Glutamatergic neuron (in vitro differentiated cells): ENCODE results near the gene ABTB2. TPM values are rescaled to one million over a fixed set of nuclear protein-coding genes. Genes with fewer than 3 reads are reported as not detected.

Experiments used
- DNase-seq: peaks from one replicate; pipeline ENCODE4 v3.0.0; 2022
- H3K27ac Mint-ChIP-seq: one replicate; pipeline ENCODE4 v1.8.0; 2020; ENCODE audit warnings: mild to moderate bottlenecking, mixed read lengths, inconsistent platforms; ENCODE audit not compliant: unreplicated experiment
- H3K27me3 Mint-ChIP-seq: one replicate; pipeline ENCODE4 v1.8.0; 2020; ENCODE audit warnings: mild to moderate bottlenecking, moderate library complexity, mixed read lengths, inconsistent platforms; ENCODE audit not compliant: unreplicated experiment
- H3K36me3 Mint-ChIP-seq: one replicate; pipeline ENCODE4 v1.8.0; 2020; ENCODE audit warnings: mild to moderate bottlenecking, mixed read lengths, inconsistent platforms; ENCODE audit not compliant: unreplicated experiment
- H3K4me1 Mint-ChIP-seq: one replicate; pipeline ENCODE4 v1.8.0; 2020; ENCODE audit warnings: mild to moderate bottlenecking, low read depth, mixed read lengths, inconsistent platforms; ENCODE audit not compliant: unreplicated experiment
- H3K4me3 Mint-ChIP-seq: one replicate; pipeline ENCODE4 v1.8.0; 2020; ENCODE audit warnings: mild to moderate bottlenecking, mixed read lengths, inconsistent platforms; ENCODE audit not compliant: unreplicated experiment
- H3K9me3 Mint-ChIP-seq: one replicate; pipeline ENCODE4 v1.8.0; 2020; ENCODE audit warnings: mild to moderate bottlenecking, moderate library complexity, mixed read lengths, inconsistent platforms; ENCODE audit not compliant: unreplicated experiment
- total RNA-seq: library from RNA; stranded (reverse); fragmentation: NEBNext Ultra II Directional; extraction: Animal tissue kit (Norgen Biotek cat#: 25700); gene quantifications from one replicate; pipeline ENCODE4 v1.2.1, GENCODE V29; 2021; ENCODE audit not compliant: unreplicated experiment
- TF ChIP-seq, protein P1 (sequence below): fragments of 200-600 bp; sonication (generic); IDR thresholded peaks from one replicate; pipeline ENCODE4 v1.5.0; 2021; ENCODE audit not compliant: partially characterized antibody, unreplicated experiment

ABTB2 gene
- total RNA-seq, 1 donor from 2014 or later = 9.3 TPM

- TF ChIP-seq, protein P1, sequence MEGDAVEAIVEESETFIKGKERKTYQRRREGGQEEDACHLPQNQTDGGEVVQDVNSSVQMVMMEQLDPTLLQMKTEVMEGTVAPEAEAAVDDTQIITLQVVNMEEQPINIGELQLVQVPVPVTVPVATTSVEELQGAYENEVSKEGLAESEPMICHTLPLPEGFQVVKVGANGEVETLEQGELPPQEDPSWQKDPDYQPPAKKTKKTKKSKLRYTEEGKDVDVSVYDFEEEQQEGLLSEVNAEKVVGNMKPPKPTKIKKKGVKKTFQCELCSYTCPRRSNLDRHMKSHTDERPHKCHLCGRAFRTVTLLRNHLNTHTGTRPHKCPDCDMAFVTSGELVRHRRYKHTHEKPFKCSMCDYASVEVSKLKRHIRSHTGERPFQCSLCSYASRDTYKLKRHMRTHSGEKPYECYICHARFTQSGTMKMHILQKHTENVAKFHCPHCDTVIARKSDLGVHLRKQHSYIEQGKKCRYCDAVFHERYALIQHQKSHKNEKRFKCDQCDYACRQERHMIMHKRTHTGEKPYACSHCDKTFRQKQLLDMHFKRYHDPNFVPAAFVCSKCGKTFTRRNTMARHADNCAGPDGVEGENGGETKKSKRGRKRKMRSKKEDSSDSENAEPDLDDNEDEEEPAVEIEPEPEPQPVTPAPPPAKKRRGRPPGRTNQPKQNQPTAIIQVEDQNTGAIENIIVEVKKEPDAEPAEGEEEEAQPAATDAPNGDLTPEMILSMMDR = no peak
- Mint-ChIP-seq H3K4me3 (no peak overlapping the region), H3K4me1 (peaks cover 4% of the 10 kb centered on the region), H3K27ac (no peak overlapping the region), H3K27me3 (peaks cover 6% of the 10 kb centered on the region), H3K36me3 (no peaks in the 10 kb centered on the region), H3K9me3 (no peaks in the 10 kb centered on the region)
- no peak for DNase-seq
Measured at GRCh38 chr11:34215806-34216453, 141.9 kb downstream of the ABTB2 start.

GRCh38 chr11:34214961-34215805 lies 142.6 kb downstream of the ABTB2 start:
- DNase-seq = no peak
- no peak overlapping the region for H3K4me3 Mint-ChIP-seq
- no peak overlapping the region for H3K27ac Mint-ChIP-seq
- no peaks in the 10 kb centered on the region for H3K36me3 Mint-ChIP-seq
- TF ChIP-seq, protein P1 = no peak
- peaks cover 4% of the 10 kb centered on the region for H3K4me1 Mint-ChIP-seq
- H3K27me3 Mint-ChIP-seq = peaks cover 6% of the 10 kb centered on the region
- H3K9me3 Mint-ChIP-seq = no peaks in the 10 kb centered on the region

DNA sequence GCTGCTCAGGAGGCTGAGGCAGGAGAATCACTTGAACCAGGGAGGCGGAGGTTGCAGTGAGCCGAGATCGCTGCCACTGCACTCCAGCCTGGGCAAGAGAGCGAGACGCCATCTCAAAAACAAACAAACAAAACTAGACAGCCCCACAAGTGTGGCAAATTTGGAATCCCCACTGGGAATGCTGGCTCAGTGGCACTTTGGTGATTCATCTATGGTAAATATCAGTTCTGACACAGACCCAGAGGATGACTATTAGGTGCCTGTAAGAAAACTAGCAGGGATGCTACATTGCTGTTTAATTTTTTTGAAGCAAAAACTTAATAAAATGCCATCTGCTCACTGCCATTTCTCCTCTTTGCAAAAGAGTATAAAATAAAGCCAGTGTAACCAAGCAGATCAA lies 144.4 kb downstream of the ABTB2 start:
- Mint-ChIP-seq H3K27ac (no peak overlapping the region), H3K9me3 (no peaks in the 10 kb centered on the region), H3K4me1 (peaks cover 4% of the 10 kb centered on the region), H3K4me3 (no peak overlapping the region), H3K36me3 (no peaks in the 10 kb centered on the region), H3K27me3 (peaks cover 4% of the 10 kb centered on the region)
- TF ChIP-seq, protein P1 = no peak
- DNase-seq = no peak

GRCh38 chr11:34212566-34212965 lies 145.2 kb downstream of the ABTB2 start:
- DNase-seq = no peak
- Mint-ChIP-seq H3K4me3 (no peak overlapping the region), H3K9me3 (no peaks in the 10 kb centered on the region), H3K4me1 (peaks cover 4% of the 10 kb centered on the region), H3K27ac (no peak overlapping the region), H3K36me3 (no peaks in the 10 kb centered on the region), H3K27me3 (peaks cover 4% of the 10 kb centered on the region)
- TF ChIP-seq, protein P1 = no peak

DNA sequence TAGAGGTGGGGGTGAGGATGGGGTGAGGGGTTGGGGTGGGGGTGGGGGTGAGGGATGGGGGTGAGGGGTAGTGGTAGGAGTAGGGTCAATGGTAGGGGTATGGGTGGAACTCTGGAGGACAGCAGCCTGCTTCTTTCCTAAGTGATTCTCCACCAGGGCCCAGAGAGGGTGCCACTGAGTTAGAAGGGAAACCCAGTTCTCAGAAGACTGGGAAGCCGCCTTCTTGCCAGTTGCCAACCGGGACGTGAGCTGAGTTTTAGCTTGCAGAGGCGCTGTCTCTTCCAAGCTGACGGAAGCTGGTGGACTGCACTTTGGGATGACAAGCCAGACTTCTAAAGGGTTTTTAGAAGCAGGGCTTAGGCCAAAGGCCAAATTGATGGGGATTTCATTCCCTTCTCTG lies 148.0 kb downstream of the ABTB2 start:
- Mint-ChIP-seq H3K4me3 (no peak overlapping the region), H3K27ac (no peak overlapping the region)
- no peak for DNase-seq

More for the DNA sequence above, 148.0 kb downstream of the ABTB2 start:
- H3K4me1 Mint-ChIP-seq = peaks cover 9% of the 10 kb centered on the region
- H3K27me3 Mint-ChIP-seq = peaks cover 4% of the 10 kb centered on the region
- TF ChIP-seq, protein P1 = no peak
- no peaks in the 10 kb centered on the region for H3K9me3 Mint-ChIP-seq
- no peaks in the 10 kb centered on the region for H3K36me3 Mint-ChIP-seq
